Dermis microvascular lymphatic vessel endothelial cell (primary cell): Measurements from ENCODE around the gene PKP4. TPM values are rescaled to one million over a fixed set of nuclear protein-coding genes. Genes with fewer than 3 reads are reported as not detected.
A peak's percentile ranks its signal among the peaks of the same experiment; 100 is the strongest.
"Not testable (repeated sequence)": the region's sequence is repeated elsewhere in the genome, so short reads cannot be mapped to it uniquely, and the experiment has no call there.

ENCODE experiments used
- DNase-seq, 2 donors: peaks; one replicate each; pipeline versions ENCODE4 v3.0.0 to v3.0.0-alpha.2; 2010; ENCODE audit warnings: low read depth in 2 of 2
- total RNA-seq: library from RNA; depleted of rRNA; stranded (reverse); fragments of >200 nt; gene quantifications from 2 replicates; pipeline ENCODE4 v1.2.1, GENCODE V29; 2014

The PKP4 gene
- total RNA-seq, 1 donor from 2014 or later: 29.5 TPM

DNA sequence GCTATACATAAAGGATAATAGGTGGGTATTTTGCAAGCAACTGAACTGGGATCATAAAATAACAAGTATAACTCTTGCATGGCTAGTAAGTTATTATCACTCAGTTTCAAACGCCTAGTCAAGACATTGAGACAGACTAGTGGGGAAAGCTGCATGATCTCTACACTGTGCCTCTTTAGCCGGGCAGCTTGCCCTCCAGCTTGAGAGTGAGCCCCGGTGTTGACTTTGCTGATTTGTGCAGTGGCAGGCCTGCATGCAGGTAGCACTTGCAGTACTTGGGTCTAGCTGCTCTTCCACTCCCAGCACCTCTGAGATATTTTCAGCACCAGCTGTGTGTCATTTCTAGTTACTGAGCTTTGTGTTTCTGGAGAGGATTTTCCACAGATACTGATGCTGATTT, 219.5 kb downstream of the PKP4 start:
- DNase-seq: no peak

DNA sequence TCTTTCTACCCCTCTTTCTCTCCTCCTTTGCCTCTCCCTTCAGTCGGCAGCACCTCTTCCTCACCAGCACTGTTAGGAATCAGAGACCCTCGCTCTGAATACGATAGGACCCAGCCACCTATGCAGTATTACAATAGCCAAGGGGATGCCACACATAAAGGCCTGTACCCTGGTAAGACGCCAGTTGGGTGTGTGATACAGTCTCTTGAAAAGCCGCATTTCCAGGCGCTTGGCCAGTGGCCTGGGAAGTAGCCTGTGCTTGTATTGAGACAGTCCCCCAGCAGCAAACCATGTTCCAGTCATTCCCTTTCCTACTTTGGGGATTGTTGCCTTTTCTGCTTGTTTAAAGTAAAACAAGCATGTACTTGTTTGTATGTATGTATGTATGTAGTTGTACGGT, 219.9 kb downstream of the PKP4 start:
- DNase-seq: no peak

DNA sequence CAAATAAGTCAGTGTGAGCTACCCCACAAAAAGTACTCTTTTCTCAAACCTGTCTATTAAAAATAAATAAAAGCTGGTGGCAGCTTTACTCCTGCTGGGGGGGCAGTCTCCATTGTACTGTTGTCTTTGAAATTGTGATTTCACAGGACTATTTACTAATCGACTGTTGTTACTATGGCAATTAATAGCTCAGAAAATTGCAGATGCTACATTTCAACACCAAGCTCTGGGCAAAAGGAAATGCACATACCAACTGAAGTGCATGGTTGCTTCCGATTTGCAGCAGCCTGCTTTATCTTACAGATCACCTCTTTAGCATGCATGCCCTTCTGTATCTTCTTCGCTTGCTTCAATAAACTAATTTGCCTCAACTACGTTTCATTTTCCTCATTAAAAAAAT, 220.8 kb downstream of the PKP4 start:
- no peak for DNase-seq

DNA sequence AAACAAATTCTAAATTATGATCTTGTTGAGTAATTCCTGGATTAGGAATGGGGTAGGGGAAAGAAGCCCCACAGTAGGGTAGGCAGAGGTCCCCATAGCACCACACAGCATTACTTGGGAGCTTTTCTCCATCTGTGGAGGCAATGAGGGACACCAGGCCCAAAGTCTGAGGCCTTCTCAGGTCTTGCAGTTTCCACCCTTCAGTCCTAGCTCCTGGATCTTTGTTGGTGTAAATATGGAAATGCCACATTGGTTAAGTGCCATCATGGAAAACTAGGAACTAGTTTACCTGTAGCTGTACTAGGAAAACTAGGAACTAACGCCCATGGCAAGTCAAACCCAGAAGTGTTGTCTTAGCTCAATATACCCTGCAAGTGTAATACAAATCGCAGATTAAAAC, 225.1 kb downstream of the PKP4 start:
- no peak for DNase-seq

DNA sequence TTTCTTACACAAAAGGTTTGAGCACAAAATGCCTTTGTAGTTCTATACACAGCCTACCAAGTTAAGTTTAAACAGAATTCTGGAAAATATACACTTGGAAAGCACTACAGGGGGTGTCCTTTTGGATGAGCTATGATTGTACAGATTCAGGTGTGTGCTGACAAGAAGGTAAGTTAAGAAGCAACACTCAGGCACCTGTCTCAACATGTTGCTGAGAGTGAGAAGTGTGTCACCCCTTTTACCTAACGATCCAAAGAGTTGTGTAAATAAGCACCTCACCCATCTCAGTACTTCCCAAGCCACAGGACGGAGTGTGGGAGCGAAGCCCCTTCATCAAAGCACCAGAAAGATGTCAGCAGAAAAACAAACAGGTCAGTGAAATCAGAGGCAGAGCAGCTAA, 228.9 kb downstream of the PKP4 start:
- no peak for DNase-seq

DNA sequence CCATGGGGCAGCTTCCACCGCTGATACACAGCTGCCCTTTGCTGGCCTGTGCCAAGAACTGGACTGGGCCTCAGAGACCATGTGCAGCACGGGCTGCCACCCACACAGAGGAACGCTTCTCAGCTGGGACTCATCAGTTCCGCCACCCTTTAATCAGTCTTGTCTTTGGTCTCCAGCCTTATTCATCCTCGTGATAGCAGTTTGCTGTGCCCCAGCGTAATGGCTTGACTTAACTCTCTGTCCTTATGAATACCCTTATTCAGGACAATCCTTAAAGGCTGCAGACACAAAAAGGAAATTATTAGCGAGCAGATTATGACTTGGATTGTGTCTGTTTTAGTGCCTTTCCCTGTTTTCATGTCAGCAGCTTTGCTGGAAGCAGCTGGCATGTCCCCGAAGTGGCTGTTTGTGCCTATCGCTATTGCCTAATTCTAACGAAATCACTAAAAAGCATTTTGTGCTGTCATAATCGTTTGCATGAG, 229.5 kb downstream of the PKP4 start:
- no peak for DNase-seq

DNA sequence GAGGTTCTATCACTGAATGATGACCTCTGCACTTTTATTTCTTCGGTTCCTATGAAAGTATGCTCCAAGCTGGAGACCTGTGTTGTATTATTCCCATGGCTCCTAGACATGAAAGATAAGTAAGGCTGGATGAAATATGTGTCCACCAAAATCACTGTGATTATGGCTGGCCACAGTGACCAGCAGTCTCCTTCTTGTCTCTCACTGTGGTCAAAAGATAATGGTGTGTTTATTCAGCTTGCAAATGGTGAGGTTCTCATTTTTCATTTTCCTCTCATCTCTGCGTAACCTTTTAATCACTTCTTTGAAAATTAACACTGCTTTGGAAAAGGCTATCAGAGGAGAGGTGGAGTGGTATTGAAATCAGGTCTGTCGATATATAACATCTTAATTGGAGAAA, 230.6 kb downstream of the PKP4 start:
- no peak for DNase-seq

DNA sequence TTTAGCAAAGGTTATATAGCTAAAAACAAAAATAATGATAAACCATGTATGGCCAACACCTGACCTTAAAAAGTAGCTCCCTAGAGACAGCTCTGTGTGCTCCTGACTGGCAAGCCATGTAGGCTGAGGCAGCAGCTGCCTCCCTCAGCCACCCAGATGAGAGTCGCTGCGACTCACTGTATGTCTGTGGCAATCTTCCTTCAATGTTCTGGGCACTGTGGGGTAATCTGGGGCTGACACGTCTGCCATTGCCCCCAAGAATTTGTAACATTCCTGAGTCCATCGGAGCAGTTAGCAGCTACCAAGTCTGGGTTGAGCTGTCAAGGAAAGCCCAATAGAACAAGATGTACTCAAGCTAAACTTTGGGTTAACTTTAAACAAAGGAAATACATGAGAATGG, 232.0 kb downstream of the PKP4 start:
- DNase-seq: no peak

DNA sequence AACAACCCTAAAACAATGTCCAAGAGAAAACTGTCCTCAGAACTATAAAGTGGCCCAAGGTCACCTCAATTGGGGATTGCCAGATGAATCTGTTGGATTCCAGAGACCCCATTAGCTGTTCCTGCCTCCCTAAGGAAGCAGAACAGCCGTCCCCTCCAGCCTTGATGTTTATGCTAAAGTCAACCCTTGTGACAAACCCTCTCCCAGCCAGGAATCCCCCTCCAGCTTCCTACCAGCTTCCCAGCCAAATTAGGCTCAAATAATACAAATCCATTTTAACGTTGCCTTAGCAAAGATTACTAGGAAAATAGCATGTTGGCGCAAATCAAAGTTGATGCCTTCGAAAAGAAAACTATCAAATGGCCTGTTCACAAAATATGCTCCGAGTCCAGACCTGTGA, 232.6 kb downstream of the PKP4 start:
- DNase-seq: no peak

DNA sequence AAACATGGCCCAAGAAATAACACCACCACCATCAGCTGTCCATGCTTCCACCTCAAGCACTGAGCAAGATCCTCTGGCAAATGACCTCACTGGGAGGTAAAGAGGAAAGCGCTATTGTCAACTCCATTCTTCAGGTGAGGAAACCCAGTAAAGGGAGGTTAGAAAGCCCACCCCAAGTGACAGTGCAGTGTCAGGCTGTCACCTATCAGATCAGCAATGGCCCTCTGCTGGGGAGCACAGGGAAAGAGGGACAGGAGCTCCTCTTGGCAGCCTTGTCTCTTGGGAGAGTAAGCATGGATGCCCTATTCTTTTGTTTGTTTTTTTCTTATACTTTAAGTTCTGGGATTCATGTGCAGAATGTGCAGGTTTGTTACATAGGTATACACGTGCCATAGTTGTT, 234.1 kb downstream of the PKP4 start:
- DNase-seq: no peak

DNA sequence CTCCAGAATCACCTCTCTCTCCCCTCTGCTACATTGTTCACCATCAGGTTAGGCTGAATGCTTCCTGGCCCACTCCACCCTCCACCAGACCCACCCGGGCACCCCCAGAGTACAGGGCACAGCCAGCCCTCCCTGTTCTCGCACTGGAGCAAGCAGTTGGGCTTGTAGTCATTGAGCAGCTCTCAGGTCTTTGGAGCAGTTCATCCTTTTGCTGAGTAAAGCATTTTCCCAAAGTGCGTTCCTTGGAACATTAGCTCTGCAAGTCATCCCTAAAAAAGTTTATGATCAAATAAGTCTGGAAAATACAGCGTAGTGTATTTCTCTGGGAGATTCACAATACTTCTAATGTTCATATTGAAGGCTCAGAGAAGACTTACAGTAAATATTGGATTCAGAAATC, 234.9 kb downstream of the PKP4 start:
- DNase-seq: no peak

DNA sequence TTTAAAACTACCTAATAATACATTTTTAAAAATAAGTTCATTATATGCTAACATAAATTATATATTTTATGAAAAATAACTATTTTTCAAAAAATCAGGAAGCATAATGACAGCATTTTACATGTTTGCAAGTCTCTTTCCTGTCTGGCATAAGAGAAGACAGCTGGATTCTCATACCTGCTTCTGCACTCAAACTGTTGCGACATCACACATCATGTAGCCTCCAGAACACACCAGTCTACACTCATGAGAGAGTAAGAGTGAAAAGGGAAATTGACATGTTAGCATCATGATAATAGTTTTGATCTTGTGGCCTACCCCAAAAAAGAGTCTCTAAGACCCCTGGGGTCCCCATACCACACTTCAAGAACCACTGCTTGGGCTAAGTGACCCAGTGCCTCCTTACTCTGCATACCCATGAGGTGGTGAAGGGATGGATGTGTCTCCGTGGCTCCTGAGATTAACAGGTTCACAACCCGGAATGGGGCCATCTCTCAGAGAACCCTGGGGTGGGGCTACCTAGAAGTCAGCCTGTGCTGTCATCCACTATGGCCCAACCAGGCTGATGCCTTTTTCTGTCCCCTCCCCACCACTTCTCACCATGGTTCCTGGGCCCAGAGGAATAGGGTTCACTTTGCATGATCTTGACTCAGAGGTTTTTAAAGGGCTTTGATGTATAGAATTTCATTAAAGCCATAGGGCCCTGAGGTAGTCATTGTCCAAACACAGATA, 235.8 kb downstream of the PKP4 start:
- no peak for DNase-seq

DNA sequence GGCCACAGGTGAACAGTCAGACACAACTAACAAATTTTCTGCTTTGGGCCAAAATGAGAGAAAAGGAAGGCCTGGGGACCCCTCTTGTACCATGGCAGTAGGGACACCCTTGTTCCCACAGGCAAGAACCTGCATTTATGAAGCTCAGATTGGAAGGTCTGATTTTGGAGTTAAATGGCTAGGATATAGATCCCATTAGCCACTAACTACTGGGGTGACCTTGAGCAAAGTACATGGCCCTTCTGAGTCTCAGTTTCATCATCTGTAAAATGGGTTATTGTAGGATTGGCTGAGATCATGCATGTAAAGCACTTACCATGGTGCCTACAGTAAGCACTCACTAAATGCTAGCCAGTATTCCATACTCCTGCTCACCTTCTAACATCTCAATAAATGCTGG, 236.7 kb downstream of the PKP4 start:
- DNase-seq: no peak

DNA sequence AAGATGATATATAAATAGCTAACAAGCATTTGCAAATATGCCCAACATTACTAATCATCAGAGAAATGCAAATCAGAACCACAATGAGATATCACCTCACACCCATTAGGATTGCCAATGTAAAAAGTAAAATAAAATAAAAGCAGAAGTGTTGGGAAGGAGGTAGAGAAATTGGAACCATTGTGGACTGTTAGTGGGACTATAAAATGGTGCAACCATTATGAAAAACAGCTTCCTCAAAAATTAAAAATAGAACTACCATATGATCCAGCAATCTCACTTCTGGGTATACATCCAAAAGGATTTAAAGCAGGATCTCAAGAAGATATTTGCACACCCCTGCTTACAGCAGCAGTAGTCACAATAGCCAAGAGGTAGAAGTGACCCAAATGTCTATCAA, 238.6 kb downstream of the PKP4 start:
- DNase-seq: no peak

DNA sequence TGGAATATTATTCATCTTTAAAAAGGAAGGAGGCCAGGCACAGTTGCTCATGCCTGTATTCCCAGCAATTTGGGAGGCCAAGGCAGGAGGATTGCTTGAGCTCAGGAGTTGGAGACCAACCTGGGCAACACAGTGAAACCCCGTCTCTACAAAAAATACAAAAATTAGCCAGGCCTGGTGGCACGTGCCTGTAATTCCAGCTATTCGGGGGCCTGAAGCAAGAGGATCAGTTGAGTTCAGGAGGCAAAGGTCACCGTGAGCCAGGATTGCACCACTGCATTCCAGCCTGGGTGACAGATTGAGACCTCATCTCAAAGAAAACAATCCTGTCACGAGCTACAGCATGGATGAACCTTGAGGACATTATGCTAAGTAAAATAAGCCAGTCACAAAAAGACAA, 239.0 kb downstream of the PKP4 start:
- not testable (repeated sequence) for DNase-seq

DNA sequence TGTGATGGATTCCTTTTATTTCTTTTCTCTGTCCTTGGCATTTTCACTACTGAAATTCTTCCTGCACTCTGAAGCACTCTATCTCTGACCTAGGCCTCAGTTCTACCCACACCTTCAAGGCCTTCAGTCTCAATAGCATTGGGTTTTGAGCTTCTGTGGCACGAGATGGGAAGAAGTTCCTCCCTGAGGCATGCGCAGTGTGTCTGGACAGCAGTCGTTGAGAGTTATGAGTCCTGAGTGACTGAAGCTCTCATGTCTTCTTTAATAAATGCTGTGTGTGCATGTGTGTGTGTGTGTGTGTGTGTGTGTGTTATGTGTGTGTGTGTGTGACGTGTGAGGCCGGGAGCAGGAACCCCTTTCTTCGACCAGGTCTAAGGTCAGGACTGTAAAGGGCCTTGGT, 242.6 kb downstream of the PKP4 start:
- DNase-seq: no peak

DNA sequence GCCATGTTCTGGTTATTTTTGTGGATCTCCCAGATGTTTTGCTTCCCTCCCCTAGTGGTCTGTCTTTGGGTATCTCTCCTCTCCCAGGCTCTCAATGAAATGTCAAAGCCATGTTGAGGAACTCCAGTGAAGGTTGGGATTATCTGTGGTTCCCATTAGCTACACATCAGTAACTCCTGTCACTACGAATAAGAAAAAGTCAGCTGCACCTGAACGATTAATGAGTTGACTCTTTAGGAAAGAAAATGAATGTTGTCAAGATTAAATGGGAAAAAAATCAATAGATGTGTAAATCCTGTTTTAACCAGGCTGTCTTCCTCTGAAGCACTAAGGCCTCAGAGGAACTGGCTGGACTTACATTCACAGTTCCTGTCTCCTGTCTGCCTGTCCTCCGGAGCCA, 244.3 kb downstream of the PKP4 start:
- DNase-seq: no peak

DNA sequence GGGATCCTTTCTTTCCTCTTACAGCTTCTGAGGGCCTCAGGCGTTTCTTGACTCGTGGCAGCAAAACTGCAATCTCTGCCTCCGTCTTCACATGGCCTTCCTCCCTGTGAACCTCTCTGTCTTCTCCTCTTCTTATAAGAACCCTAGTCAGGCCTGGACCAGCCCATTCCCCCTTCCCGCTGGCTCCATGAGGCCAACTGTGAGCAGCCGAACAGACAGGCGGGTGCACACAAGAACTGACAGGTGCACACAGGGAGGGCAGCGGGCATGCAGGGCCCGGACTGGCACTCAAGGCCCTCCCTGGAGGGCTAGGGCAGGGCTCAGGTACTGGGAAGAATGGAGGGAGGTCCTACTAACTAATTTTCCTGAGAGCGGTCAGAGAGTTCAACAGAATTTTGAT, 246.0 kb downstream of the PKP4 start:
- DNase-seq: no peak

DNA sequence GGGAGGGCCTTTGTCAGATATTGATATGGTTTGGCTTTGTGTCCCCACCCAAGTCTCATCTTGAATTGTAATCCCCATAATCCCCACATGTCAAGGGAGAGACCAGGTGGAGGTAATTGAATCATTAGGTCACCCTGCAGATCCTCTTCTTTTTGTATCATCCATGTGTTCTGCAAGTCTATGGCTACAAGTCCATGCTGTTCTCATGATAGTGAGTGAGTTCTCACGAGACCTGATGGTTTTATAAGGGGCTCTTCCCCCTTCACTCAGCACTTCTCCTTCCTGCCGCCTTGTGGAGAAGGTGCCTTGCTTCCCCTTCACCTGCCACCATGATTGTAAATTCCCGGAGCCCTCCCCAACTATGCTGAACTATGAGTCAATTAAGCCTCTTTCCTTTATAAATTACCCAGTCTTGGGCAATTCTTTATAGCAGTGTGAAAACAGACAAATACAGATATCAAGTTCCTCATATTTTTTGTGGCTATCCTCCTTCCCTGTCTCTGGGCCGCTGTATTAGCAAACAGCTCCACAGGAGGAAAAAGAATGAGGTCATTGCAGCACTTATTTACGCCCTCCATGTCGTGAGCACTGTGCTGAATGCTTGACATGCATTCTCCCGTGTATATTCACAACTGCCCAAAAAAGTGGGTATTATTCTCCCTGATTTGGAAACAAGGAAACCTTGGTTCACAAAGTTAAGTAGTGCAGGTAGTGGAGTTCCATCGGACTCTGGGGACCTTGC, 248.1 kb downstream of the PKP4 start:
- DNase-seq: not testable (repeated sequence)

DNA sequence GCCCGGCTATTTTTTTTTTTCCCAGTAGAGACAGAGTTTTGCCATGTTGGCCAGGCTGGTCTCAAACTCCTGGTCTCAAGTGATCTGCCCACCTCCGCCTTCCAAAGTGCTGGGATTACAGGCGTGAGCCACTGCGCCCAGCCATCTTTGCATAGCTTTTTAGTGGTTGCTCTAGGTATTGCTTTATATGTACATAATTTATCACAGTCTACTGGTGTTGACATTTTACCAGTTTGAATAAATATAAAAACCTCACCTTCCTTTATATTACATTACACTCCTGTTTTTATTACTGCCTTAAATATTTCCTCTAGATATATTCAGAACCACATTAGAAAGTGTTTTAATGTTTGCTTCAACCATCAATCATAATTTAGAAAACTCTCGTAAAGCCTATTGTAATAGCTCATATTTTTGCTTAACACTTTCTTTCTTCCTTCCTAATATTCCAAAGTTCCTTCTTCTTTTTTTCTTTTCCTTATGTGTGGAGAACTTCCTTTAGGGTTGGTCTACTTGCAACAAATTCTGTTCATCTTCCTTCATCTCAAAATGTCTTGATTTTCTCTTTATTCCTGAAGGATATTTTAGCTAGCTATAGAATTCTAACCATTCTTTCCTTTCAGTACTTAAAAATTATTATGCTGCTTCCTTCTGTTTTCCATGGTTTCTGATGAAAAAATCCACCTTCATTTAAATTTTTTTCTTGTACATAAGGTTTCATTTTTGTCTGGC, 256.2 kb downstream of the PKP4 start:
- no peak for DNase-seq

DNA sequence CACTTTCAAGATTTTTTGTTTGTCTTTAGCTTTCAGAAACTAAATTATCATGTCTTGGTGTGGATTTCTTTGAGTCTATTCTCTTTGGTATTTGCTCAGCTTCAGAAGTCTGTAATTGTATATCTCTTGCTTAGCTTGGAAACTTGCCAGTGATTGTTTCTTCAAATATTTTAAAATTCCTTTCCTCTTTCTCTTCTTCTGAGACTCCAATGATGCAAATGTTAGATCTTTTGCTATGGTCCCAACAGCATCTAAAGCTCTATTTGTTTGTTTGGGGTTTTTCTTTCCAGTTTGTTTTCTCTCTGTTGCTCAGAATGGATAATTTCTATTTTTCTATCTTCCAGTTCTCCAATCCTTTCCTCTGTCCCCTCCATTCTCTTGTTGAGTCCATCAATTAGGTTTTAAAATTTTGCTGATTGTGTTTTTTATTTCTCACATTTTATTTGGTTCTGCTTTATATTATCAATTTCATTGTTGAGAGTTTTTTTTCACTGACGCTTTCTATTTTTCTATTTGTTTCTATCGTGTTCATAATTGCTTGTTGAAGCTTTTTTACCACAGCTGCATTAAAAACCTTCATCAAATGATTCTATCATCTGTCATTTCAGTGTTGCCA, 256.9 kb downstream of the PKP4 start:
- peak in 1 of 2 donors; percentile 29 for DNase-seq

DNA sequence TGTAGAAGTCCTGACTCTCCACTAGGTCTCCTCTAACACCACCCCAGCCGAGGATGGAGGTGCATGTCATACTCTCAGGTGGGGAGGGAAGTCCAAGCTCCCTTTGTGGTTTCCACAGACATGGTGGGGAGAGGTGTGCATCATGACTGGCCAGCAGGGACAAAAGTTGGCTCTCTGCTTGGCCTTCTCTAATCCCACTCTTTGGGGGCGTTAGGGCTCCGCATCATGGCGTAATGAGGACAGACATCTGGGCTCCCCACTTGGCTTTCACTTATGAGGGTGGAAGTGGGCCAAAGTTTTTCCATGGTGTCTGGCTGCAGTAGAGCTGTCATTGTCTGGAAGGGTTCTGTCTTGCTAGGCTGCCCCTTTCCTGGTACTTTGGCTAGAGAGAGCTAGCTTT, 257.7 kb downstream of the PKP4 start:
- DNase-seq: no peak
